Choroid plexus epithelial cell (primary cell): Measurements from ENCODE around the gene RAPGEF4.
A peak's percentile ranks its signal among the peaks of the same experiment; 100 is the strongest.

Experiments used
- DNase-seq: peaks from one replicate; pipeline ENCODE4 v3.0.0-alpha.2; 2010; ENCODE audit warnings: low read depth
- H3K4me3 ChIP-seq: 2 replicates; pipeline ENCODE4 v1.5.1; 2011; ENCODE audit warnings: low read depth, mild to moderate bottlenecking, control low read depth, low read length, moderate library complexity
- CTCF ChIP-seq: conservative IDR thresholded peaks from 2 replicates; pipeline ENCODE4 v1.5.1; 2011; ENCODE audit warnings: low read depth, mild to moderate bottlenecking, control low read depth, inconsistent platforms, low read length, moderate library complexity

The RAPGEF4 gene

GRCh38 chr2:172833898-172834297 is 98.3 kb downstream of the RAPGEF4 start:
- no peak overlapping the region for H3K4me3 ChIP-seq
- TF ChIP-seq CTCF, result no peak
- DNase-seq, result peak; percentile 65

- no peak overlapping the region for H3K4me3 ChIP-seq
- TF ChIP-seq CTCF, result no peak
- DNase-seq, result no peak
These were observed 99.2 kb downstream of the RAPGEF4 start for GRCh38 chr2:172834881-172835280.

- DNase-seq, result peak; percentile 49
- no peak for TF ChIP-seq CTCF
- H3K4me3 ChIP-seq, result no peak overlapping the region
These were observed 100.7 kb downstream of the RAPGEF4 start for GRCh38 chr2:172836347-172836821.

- TF ChIP-seq CTCF, result no peak
- no peak overlapping the region for H3K4me3 ChIP-seq
These were observed 101.2 kb downstream of the RAPGEF4 start for GRCh38 chr2:172836827-172837226.

GRCh38 chr2:172839446-172839845 is 103.8 kb downstream of the RAPGEF4 start:
- no peak for DNase-seq
- no peak for TF ChIP-seq CTCF
- no peak overlapping the region for H3K4me3 ChIP-seq

More at GRCh38 chr2:172836827-172837226, 101.2 kb downstream of the RAPGEF4 start:
- no peak for DNase-seq

GRCh38 chr2:172842511-172843265 is 107.0 kb downstream of the RAPGEF4 start:
- TF ChIP-seq CTCF, result no peak
- DNase-seq, result no peak
- H3K4me3 ChIP-seq, result no peak overlapping the region

- no peak for TF ChIP-seq CTCF
- no peak overlapping the region for H3K4me3 ChIP-seq
- no peak for DNase-seq
These were observed 107.6 kb downstream of the RAPGEF4 start for GRCh38 chr2:172843266-172843582.
